ENCODE measurements around the gene SHISA6.

- TF ChIP-seq, protein P1, sequence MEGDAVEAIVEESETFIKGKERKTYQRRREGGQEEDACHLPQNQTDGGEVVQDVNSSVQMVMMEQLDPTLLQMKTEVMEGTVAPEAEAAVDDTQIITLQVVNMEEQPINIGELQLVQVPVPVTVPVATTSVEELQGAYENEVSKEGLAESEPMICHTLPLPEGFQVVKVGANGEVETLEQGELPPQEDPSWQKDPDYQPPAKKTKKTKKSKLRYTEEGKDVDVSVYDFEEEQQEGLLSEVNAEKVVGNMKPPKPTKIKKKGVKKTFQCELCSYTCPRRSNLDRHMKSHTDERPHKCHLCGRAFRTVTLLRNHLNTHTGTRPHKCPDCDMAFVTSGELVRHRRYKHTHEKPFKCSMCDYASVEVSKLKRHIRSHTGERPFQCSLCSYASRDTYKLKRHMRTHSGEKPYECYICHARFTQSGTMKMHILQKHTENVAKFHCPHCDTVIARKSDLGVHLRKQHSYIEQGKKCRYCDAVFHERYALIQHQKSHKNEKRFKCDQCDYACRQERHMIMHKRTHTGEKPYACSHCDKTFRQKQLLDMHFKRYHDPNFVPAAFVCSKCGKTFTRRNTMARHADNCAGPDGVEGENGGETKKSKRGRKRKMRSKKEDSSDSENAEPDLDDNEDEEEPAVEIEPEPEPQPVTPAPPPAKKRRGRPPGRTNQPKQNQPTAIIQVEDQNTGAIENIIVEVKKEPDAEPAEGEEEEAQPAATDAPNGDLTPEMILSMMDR (IDR thresholded peaks at IDR 0.05): no peak
- TF ChIP-seq POLR2A (IDR thresholded peaks at IDR 0.05): no peak
- TF ChIP-seq EP300 (IDR thresholded peaks at IDR 0.05; ENCODE audit: low read depth): no peak
Observed at GRCh38 chr17:11608396-11608795, 367.4 kb downstream of the SHISA6 start.

Data from transverse colon (tissue), 3 donors.